BE2C (cell line): Measurements from ENCODE around the gene AGPAT4. TPM values are rescaled to one million over a fixed set of nuclear protein-coding genes. Genes with fewer than 3 reads are reported as not detected.
A peak's percentile ranks its signal among the peaks of the same experiment; 100 is the strongest.
"Not testable (repeated sequence)": the region's sequence is repeated elsewhere in the genome, so short reads cannot be mapped to it uniquely, and the experiment has no call there.

ENCODE experiments used
- DNase-seq: peaks from one replicate; pipeline ENCODE4 v3.0.0-alpha.2; 2020
- H3K27me3 ChIP-seq: fragments of 250-450 bp; sonication (Bioruptor Pico); 2 replicates; pipeline ENCODE4 v1.5.1; 2020; ENCODE audit warnings: mild to moderate bottlenecking
- H3K36me3 ChIP-seq: fragments of 250-450 bp; sonication (Bioruptor Pico); 2 replicates; pipeline ENCODE4 v1.5.1; 2020; ENCODE audit warnings: mild to moderate bottlenecking
- H3K4me1 ChIP-seq: fragments of 250-450 bp; sonication (Bioruptor Pico); 2 replicates; pipeline ENCODE4 v1.5.1; 2020
- H3K4me3 ChIP-seq: 2 replicates; pipeline ENCODE4 v1.5.1; 2011; ENCODE audit warnings: low read depth, low read length
- H3K9me3 ChIP-seq: fragments of 250-450 bp; sonication (Bioruptor Pico); 2 replicates; pipeline ENCODE4 v1.5.1; 2020
- polyA plus RNA-seq: library from polyadenylated mRNA; unstranded; fragments of >200 nt; gene quantifications from one replicate; pipeline ENCODE4 v1.2.1, GENCODE V29; 2012; ENCODE audit warnings: low read depth, missing spikeins; ENCODE audit not compliant: insufficient read length, insufficient read depth
- TF ChIP-seq, protein P1 (sequence below): IDR thresholded peaks from 2 replicates; pipeline ENCODE4 v1.5.1; 2012; ENCODE audit warnings: mild to moderate bottlenecking, low read depth, low read length

AGPAT4 gene, protein sequence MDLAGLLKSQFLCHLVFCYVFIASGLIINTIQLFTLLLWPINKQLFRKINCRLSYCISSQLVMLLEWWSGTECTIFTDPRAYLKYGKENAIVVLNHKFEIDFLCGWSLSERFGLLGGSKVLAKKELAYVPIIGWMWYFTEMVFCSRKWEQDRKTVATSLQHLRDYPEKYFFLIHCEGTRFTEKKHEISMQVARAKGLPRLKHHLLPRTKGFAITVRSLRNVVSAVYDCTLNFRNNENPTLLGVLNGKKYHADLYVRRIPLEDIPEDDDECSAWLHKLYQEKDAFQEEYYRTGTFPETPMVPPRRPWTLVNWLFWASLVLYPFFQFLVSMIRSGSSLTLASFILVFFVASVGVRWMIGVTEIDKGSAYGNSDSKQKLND
- 8.2 TPM for polyA plus RNA-seq

DNA sequence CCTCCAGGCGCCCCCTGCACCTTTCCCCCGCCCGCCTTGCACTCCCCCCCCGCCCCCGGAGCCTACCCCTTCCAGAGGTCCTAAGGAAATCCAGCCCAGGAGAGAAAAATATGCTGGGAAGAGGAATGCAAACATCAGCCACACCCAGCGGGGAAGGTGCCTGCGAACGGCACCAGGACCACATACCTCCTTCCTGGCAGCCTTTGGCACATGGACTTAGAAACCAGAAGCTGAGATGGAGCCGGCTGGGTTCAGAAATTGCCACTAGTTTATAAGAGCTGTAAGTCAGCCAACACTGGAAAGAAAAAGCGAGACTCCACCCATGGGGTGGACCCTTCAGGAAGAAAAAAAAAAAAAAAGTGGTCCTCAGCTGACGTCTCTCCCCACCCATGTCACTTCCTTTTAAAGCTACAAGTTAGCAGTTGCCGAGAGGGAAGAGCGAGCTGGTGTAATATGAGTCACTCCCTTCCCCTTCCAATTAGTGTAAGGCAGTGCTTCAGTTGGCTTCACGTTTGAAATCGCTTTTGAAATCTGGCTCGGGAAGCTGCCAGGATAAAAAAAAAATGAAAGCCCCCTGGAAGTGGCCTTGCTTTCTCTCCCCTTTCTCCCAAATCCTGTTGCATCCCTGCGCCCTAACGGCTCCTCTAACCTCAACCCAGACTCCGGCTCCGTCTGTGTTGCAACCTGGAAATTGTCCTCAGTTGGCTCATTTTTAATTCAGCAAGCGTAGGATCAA lies at the start of gene AGPAT4:
TSS of gene AGPAT4 (minus strand) at position 310 of the 736 bp plus-strand sequence. CDS start 41,848 bp downstream, outside the sequence.
- H3K4me1 ChIP-seq = peaks cover 5% of the 10 kb centered on the region
- TF ChIP-seq, protein P1, sequence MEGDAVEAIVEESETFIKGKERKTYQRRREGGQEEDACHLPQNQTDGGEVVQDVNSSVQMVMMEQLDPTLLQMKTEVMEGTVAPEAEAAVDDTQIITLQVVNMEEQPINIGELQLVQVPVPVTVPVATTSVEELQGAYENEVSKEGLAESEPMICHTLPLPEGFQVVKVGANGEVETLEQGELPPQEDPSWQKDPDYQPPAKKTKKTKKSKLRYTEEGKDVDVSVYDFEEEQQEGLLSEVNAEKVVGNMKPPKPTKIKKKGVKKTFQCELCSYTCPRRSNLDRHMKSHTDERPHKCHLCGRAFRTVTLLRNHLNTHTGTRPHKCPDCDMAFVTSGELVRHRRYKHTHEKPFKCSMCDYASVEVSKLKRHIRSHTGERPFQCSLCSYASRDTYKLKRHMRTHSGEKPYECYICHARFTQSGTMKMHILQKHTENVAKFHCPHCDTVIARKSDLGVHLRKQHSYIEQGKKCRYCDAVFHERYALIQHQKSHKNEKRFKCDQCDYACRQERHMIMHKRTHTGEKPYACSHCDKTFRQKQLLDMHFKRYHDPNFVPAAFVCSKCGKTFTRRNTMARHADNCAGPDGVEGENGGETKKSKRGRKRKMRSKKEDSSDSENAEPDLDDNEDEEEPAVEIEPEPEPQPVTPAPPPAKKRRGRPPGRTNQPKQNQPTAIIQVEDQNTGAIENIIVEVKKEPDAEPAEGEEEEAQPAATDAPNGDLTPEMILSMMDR = no peak
- no peaks in the 10 kb centered on the region for H3K36me3 ChIP-seq
- H3K27me3 ChIP-seq = no peaks in the 10 kb centered on the region
- peak within 1 kb of the TSS; percentile 88 for H3K4me3 ChIP-seq
- peak; percentile 70 for DNase-seq
- no peaks in the 10 kb centered on the region for H3K9me3 ChIP-seq

- Histone ChIP-seq H3K9me3 (peaks cover 3% of the 10 kb centered on the region), H3K4me1 (no peaks in the 10 kb centered on the region), H3K4me3 (no peak overlapping the region), H3K36me3 (no peaks in the 10 kb centered on the region), H3K27me3 (no peaks in the 10 kb centered on the region)
- TF ChIP-seq, protein P1 = no peak
- no peak for DNase-seq
These were observed 45.4 kb upstream of the AGPAT4 start for GRCh38 chr6:161319231-161319630.

DNA sequence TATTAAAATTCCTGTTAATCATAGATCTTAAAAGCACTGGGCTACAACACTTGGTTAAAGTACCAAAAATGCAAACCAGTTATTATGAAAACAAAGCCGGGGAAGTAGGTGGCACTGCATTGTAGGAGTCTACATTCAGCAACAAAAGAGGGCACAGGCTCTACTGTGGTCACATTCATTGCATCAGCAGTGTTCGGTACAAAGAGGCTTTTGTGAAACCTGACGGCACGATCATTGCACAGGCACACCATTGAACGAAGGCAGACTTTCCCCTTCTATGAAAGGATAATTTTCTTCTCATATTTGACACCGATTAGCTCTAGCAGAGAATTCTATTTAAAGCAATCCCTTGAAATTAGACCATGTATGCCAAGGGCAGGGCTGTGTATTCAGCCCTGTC lies 44.6 kb upstream of the AGPAT4 start:
- H3K4me1 ChIP-seq = no peaks in the 10 kb centered on the region
- H3K9me3 ChIP-seq = peaks cover 3% of the 10 kb centered on the region
- H3K27me3 ChIP-seq = no peaks in the 10 kb centered on the region
- TF ChIP-seq, protein P1 = no peak
- DNase-seq = no peak
- no peaks in the 10 kb centered on the region for H3K36me3 ChIP-seq
- no peak overlapping the region for H3K4me3 ChIP-seq

DNA sequence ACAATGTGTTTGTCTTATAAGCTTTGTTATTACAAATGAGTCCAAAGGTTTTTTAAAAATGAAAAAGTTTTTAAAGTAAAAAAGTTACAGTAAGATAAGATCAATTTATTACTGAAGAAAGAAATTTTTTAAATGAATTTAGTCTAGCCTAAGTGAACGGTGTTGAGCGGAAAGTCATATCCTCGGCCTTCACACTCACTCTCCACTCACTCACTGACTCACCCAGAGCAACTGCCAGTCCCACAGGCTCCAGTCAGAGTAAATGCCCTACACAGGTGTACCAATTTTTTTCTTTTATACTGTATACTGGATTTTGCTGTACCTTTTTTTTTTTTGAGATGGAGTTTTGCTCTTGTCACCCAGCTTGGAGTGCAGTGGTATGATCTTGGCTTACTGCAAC lies 42.7 kb upstream of the AGPAT4 start:
- TF ChIP-seq, protein P1 = no peak
- H3K4me3 ChIP-seq = no peak overlapping the region
- no peaks in the 10 kb centered on the region for H3K36me3 ChIP-seq
- DNase-seq = no peak
- no peaks in the 10 kb centered on the region for H3K27me3 ChIP-seq
- no peaks in the 10 kb centered on the region for H3K9me3 ChIP-seq
- H3K4me1 ChIP-seq = no peaks in the 10 kb centered on the region

DNA sequence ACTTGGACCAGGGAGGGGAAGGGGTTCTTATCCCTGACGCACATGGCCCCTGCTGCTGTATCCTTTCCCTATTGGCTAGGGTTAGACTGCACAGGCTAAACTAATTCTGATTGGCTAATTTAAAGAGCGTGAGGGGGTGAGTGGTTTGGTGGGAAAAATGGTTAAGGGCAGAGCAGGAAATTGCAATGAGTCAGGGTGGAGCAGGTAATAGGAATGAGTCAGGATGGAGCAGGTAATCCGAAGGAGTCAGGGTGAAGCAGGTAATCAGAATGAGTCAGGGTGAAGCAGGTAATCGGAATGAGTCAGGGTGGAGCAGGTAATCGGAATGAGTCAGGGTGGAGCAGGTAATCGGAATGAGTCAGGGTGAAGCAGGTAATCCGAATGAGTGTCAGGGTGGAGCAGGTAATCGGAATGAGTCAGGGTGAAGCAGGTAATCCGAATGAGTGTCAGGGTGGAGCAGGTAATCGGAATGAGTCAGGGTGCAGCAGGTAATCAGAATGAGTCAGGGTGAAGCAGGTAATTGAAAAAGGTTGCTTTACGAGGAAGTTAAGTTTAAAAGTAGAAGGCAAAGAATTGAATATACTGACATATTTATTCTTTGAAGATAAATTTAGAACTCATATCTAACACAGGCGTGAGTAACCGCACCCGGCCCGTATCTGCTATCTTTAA lies 41.5 kb upstream of the AGPAT4 start:
- not testable (repeated sequence) for H3K4me3 ChIP-seq, H3K4me1 ChIP-seq, H3K27me3 ChIP-seq, H3K9me3 ChIP-seq, H3K36me3 ChIP-seq, DNase-seq

GRCh38 chr6:161314541-161315245 lies 40.8 kb upstream of the AGPAT4 start:
- H3K4me3 ChIP-seq, DNase-seq, H3K36me3 ChIP-seq, H3K4me1 ChIP-seq, H3K27me3 ChIP-seq, H3K9me3 ChIP-seq: not testable (repeated sequence)
